Calu3 (cell line): Measurements from ENCODE around the gene GPRASP1. TPM values are rescaled to one million over a fixed set of nuclear protein-coding genes. Genes with fewer than 3 reads are reported as not detected.

Source experiments
- BruUV-seq: library from RNA; stranded (reverse); fragments of 400-500 nt; replicated peaks from 2 replicates; lab custom pipeline; 2021; lab: Mats Ljungman, UMichigan
- CTCF ChIA-PET: fragments of 300-600 bp; sonication (Branson Sonifier 250); formaldehyde crosslinking; loops from one replicate; lab custom pipeline; 2022; ENCODE audit warnings: antibody characterized with exemption; lab: Charles Lee
- DNase-seq: peaks from one replicate; pipeline ENCODE4 v3.0.0; 2022
- H3K27ac Mint-ChIP-seq: one replicate; pipeline ENCODE4 v1.8.0; 2022; ENCODE audit warnings: mixed read lengths; ENCODE audit not compliant: unreplicated experiment
- H3K27me3 Mint-ChIP-seq: one replicate; pipeline ENCODE4 v1.8.0; 2022; ENCODE audit warnings: mixed read lengths; ENCODE audit not compliant: unreplicated experiment
- H3K36me3 Mint-ChIP-seq: one replicate; pipeline ENCODE4 v1.8.0; 2022; ENCODE audit warnings: mild to moderate bottlenecking, moderate library complexity, mixed read lengths; ENCODE audit not compliant: insufficient read depth, unreplicated experiment
- H3K4me1 Mint-ChIP-seq: one replicate; pipeline ENCODE4 v1.8.0; 2022; ENCODE audit warnings: mild to moderate bottlenecking, low read depth, mixed read lengths; ENCODE audit not compliant: unreplicated experiment
- H3K4me3 Mint-ChIP-seq: one replicate; pipeline ENCODE4 v1.8.0; 2022; ENCODE audit warnings: mild to moderate bottlenecking, low read depth, moderate library complexity, mixed read lengths; ENCODE audit not compliant: unreplicated experiment
- H3K9me3 Mint-ChIP-seq: one replicate; pipeline ENCODE4 v1.8.0; 2022; ENCODE audit warnings: low read depth, mixed read lengths; ENCODE audit not compliant: unreplicated experiment
- CTCF ChIP-seq: fragments of 200-600 bp; IDR thresholded peaks from one replicate; pipeline ENCODE4 v1.8.0; 2022; ENCODE audit warnings: antibody characterized with exemption; ENCODE audit not compliant: unreplicated experiment
- intact Hi-C: fragments of 100-400 bp; cut with micrococcal nuclease; formaldehyde crosslinking; loops from one replicate; pipeline ENCODE4 v1.10.0; 2022; ENCODE audit not compliant: unreplicated experiment
- total RNA-seq: library from RNA; stranded (reverse); gene quantifications from 2 replicates; pipeline ENCODE4 v1.2.3, GENCODE V29; 2022

Gene GPRASP1
- total RNA-seq, 1 experiment from 2014 or later = 3.6 TPM

- TF ChIP-seq CTCF = no peak
- Mint-ChIP-seq H3K27ac (no peak overlapping the region), H3K36me3 (no peaks in the 10 kb centered on the region), H3K4me3 (no peak overlapping the region), H3K9me3 (peaks cover 4% of the 10 kb centered on the region), H3K4me1 (no peaks in the 10 kb centered on the region), H3K27me3 (no peaks in the 10 kb centered on the region)
- no TSS peak for BruUV-seq
- DNase-seq = no peak
- intact Hi-C loops = no loop called here
- CTCF ChIA-PET = no interaction called here
Observed at GRCh38 chrX:102624105-102624504, 27.2 kb upstream of the GPRASP1 start.

GRCh38 chrX:102627640-102628039, 23.6 kb upstream of the GPRASP1 start:
- H3K4me1 Mint-ChIP-seq = no peaks in the 10 kb centered on the region
- no TSS peak for BruUV-seq
- no peak overlapping the region for H3K27ac Mint-ChIP-seq
- no peaks in the 10 kb centered on the region for H3K36me3 Mint-ChIP-seq
- H3K4me3 Mint-ChIP-seq = no peak overlapping the region
- H3K9me3 Mint-ChIP-seq = no peaks in the 10 kb centered on the region
- CTCF ChIA-PET = no interaction called here
- no peak for TF ChIP-seq CTCF
- no peak for DNase-seq
- intact Hi-C loops = no loop called here
- no peaks in the 10 kb centered on the region for H3K27me3 Mint-ChIP-seq

GRCh38 chrX:102637561-102637960, 13.7 kb upstream of the GPRASP1 start:
- CTCF ChIA-PET = no interaction called here
- no peaks in the 10 kb centered on the region for H3K36me3 Mint-ChIP-seq
- no peak overlapping the region for H3K27ac Mint-ChIP-seq
- H3K4me3 Mint-ChIP-seq = no peak overlapping the region
- peaks cover 8% of the 10 kb centered on the region for H3K9me3 Mint-ChIP-seq
- no TSS peak for BruUV-seq
- TF ChIP-seq CTCF = no peak
- DNase-seq = no peak
- no peaks in the 10 kb centered on the region for H3K27me3 Mint-ChIP-seq
- no peaks in the 10 kb centered on the region for H3K4me1 Mint-ChIP-seq
- intact Hi-C loops = no loop called here

DNA sequence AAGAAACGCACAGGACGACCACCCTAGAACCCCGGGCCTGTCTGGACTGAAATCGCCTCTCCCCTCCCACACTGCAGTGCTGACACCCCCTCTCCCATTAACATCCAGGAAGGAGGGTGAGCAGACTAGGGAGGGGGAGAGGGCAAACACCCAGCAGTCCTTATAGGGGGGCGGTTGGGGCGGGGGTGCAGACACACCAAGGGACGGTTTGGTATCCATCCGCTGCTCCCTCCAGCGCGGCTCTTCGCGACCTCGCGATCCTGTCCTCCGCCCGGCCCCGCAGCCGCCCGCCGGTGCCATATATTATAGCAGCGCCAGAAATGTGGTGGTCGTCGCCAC, 411 bp upstream of the GPRASP1 start:
- Mint-ChIP-seq H3K36me3 (peaks cover 8% of the 10 kb centered on the region), H3K4me3 (no peak overlapping the region), H3K4me1 (no peaks in the 10 kb centered on the region), H3K27ac (no peak overlapping the region), H3K27me3 (no peaks in the 10 kb centered on the region), H3K9me3 (no peaks in the 10 kb centered on the region)
- TF ChIP-seq CTCF = no peak
- BruUV-seq = no TSS peak
- DNase-seq = no peak
- CTCF ChIA-PET = no interaction called here
- intact Hi-C loops = no loop called here
